Stimulated activated CD8-positive, alpha-beta memory T cell treated with anti-CD3 and anti-CD28 coated beads, Interleukin-2, amount 100 ng/mL, for 1 hour (primary cell): Measurements from ENCODE around the gene ALDH3A1.
"Not testable (repeated sequence)": the region's sequence is repeated elsewhere in the genome, so short reads cannot be mapped to it uniquely, and the experiment has no call there.

ENCODE experiments used
- DNase-seq, 2 donors: peaks; one replicate each; pipeline ENCODE4 v3.0.0-alpha.2; 2020; ENCODE audit warnings: low read depth in 2 of 2

The ALDH3A1 gene

DNA sequence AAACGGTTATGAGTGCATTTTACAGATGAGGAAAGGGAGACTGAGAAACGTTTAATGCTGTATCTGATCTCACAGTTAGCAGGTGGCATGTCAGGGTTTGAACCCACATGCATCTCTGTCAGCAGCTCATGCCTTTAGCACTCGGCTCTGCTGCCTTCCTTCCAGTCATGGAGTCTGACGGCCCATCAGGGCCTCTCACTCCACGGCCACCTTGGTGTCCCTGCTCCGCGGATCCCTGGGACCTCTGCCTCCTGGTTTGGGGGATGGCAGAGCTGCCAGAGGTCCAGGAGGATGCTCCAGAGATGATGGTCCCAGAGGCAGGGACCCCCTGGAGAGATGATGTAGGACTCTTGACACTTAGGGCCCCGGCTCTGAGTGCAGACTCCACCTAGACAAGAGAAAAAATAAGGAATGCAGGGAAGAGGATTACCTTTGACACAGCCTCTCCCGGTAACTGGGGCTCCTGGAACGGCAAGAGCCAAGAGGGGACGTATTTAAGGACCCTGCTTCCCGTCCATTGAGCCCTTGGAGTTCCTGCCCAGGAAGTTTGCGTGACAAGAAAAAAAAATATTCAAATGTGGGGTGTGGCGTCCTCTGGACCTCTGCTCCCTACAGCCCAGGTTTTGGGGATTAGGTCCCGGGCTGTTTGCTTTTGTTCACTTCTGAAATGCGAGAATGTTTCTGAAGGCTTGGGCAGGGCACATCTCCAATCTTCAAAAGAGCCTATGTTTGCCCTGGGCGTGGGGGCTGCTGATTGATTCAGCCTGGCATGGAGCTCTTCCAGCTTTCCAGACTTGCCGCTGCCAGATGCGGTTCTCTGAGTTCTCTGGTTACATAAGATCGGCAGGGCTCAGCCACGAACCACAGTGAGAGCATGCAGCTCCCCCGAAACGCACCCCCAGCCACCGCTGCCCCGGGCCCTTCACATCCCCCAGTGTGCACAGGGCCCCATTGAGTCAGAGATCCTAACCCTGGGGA lies at the start of gene ALDH3A1:
TSS of gene ALDH3A1 (minus strand) at position 470 of the 978 bp plus-strand sequence. CDS start 3,169 bp downstream, outside the sequence.
- DNase-seq = no peak

GRCh38 chr17:19796457-19796856 lies 48.4 kb upstream of the ALDH3A1 start:
- DNase-seq = no peak

- no peak for DNase-seq
These were observed 43.9 kb upstream of the ALDH3A1 start for GRCh38 chr17:19791918-19792550.

GRCh38 chr17:19787733-19788357 lies 39.7 kb upstream of the ALDH3A1 start:
- no peak for DNase-seq

- no peak for DNase-seq
These were observed 37.8 kb upstream of the ALDH3A1 start for GRCh38 chr17:19785854-19786253.

DNA sequence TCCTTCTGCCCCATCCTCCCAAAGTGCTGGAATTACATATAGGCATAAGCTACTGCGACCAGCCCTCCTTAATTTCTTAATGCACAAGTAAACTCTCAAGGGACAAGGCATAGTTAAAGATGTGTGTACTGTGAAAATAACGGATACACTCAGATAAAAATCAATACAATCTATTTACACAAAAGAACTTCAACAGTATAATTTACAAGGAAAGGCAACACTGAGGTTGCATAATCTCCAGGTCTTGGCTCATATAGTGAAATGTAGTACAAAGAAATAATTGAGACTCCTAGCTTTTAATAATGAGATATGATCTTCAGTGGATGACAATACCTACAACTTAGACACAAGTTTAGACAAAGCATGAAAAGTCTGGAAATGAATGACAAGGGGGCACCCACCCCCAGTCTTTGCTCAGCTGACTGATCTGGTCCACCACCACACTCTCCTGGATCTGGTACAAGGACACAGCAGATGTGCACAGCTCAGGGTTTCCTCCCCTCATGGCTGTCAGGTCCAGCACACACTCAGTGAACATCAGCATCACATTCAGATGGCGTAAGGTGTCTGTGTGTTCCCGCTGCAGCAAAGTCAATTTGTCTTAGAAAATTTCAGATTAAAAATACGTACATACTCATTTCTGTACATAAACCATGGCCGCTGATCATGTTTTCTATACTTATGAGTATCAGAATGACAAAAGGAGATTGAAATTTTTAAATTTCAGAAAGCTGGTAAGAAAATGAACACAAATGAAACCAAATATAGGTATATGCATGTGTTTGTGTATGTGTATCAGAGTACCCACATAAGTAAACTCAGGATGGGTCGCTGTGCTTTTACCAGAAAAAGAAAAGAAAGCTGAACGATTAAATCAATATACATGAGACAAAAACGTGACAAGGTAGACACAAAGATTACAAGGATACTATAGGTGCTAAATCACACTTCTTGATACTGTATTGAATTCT lies 33.7 kb upstream of the ALDH3A1 start:
- no peak for DNase-seq

DNA sequence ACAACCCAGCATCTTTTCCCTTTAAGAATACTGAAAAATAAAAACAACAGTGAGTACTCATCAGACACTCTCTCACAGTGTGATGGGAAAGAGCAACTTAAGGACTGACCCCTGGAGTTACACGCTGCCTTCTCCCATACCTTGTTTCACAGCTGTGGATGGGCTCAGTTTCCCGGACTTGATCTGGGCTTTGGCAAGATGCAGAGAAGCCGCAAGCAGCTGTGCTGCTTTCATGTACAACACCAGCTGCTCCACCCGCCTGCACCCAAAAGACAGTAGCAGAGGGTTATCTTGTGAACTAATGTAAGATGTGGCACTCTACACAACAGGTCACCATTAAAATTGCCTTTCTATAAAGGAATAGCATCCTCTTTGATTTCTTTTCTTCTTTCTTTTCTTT lies 32.7 kb upstream of the ALDH3A1 start:
- DNase-seq = no peak

DNA sequence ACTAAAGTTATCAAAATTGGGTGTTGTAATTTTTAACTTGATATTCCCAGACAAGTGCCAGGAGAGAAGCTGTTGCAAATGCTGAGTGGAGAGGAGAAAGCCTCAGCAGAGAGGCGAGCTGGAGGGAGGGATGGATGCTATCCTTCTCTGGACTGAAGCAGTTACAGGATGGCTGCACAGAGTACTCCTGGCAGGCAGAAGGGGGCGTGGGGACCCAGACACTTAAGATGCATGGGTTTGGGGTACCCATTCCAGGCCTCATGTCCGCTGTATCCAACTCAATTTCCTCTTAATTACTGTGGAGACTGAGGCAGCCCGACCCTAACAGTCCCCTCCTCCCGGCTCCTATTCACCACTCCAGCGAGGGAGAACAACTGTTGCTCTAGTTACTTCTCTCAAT lies 25.4 kb upstream of the ALDH3A1 start:
- no peak for DNase-seq

- no peak for DNase-seq
These were observed 24.0 kb upstream of the ALDH3A1 start for GRCh38 chr17:19771971-19772630.

GRCh38 chr17:19770985-19771735 lies 23.1 kb upstream of the ALDH3A1 start:
- DNase-seq = no peak

- DNase-seq = no peak
These were observed 22.0 kb upstream of the ALDH3A1 start for GRCh38 chr17:19769946-19770652.

- DNase-seq = no peak
These were observed 20.1 kb upstream of the ALDH3A1 start for GRCh38 chr17:19768046-19768782.

DNA sequence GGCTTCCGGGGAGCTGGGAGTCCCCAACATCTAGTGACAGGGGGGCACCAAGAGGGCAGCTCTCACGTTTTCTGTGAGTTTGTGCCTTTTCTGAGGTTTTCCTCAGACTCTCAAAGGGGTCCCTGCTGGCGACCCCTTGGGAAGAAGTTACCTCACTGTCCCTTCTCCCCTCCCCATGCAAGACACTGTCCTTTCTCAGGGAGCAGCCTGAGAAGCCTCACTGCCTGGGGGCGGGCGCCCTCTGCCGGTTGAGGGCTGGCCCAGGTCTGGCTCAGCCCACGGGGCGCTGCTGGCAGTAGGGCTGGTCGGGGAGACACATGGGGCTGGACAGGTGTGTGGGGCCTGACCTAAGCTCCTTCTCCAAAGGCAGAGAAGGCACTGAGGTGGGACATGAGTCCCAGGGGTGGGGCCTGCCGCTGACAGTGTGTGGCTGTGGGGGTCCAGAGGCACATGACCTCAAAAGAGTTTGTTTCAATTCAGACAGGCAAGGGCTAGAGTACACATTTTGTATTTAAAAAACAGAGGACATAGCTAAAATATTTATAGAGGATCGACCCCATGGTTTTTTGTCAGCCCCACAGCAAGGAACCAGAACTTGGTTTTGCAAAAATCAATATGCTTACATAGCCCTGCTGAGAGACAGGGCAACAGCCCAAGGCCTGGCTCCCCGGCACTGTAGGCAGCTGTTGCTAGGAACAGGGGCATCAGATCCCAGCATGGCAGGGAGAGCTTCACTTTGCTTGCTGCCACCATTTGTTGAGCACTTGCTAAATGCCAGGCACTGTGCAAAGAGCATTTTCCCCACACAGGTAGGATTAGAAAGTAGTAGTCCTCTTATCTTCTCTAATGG lies 18.5 kb upstream of the ALDH3A1 start:
- peak; percentile 45 to 57 for DNase-seq

GRCh38 chr17:19766016-19766415 lies 17.9 kb upstream of the ALDH3A1 start:
- DNase-seq = no peak

DNA sequence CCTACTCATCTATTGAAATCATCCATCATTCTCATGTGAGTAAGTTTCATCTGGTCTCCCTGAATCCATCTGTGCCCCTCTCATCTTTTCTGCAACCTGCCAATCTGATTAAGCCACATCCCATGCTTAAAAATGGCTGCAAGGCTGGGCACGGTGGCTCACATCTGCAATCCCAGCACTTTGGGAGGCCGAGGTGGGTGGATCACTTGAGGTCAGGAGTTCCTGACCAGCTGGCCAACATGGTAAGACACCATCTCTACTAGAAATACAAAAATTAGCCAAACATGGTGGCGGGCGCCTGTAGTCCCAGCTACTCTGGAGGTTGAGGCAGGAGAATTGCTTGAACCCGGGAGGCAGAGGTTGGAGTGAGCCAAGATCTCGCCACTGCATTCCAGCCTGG lies 15.9 kb upstream of the ALDH3A1 start:
- DNase-seq = not testable (repeated sequence)

DNA sequence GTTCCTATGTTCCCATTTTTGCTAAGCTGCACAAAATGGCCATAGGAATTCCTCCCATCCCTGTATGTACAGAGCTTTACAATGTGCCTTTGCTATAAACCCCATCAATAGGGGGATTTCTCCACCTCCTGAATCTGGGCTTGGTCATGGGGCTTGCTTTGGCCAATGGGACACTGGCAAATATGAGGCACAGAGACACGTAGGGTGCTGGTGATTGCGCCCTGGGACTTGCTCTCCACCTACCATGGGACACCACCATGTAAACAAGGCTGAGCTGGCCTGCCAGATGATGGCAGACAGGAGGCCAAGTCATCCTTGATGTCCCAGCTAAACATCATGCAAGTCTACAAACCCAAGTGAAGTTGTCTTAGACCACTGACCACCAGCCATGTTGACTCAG lies 15.3 kb upstream of the ALDH3A1 start:
- DNase-seq = no peak

DNA sequence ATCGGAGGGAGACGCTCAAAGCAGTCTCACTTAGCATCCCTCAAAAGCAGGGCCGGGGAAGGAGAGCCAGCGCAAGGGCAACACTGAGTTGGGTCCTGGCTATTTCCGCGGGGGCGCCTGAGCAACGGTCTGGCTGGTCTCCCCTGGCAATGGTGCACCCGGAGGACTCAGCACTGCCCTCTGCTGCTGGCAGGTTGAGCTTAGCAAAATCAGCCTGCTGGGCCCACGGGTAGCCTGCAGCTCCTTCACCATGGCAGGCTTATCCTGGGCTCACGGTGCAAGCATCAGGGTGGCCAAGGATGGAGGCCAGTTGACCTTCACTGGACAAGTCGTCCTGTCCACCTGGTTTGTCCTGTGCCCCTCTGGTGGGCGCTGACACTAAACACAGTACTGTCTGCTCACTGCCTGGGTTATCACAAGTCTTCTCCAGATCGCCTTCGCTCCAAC lies 14.4 kb upstream of the ALDH3A1 start:
- peak; percentile 24 to 29 for DNase-seq

GRCh38 chr17:19760746-19761145 lies 12.6 kb upstream of the ALDH3A1 start:
- no peak for DNase-seq
